ENCODE results near the gene NFKBIZ.

DNA sequence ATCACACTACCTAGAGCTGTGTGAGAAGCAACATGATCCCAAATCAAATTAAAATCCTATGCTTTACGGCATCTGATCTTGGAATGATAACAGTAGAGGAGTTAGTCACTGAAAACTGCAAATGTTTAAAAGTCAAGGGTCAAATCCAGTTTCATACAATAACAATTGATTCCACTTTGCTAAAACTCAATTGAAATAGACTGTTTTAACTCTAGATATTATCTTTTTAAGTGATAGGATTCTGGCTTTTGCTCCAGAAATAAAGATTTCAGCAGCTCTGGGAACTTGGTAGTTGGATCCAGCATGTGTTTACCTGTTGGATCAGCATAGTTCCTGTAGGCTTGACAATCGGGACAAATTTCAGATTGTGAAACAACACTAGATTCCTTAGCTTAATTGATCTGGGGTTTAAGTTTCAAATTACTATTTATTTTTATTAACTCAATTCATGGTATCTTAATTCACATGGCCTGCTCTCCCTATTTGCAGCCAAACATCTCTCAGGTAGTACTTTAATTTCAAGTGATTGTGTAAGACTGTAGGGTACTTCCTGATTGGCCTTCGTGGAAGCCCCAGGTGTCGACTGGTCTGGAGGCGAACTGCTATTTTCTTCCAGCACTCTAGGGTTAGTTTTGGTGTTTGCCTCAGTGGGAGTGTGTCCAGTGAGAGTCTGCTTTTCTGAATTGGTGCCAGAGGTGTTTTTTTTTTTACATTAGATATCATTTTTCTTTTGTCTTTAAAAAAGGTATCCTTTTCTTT lies 16.6 kb downstream of the NFKBIZ start:
- TF ChIP-seq GTF2F1 (IDR thresholded peaks at IDR 0.05; ENCODE audit: low read depth, low read length) (no peak), POU5F1 (IDR thresholded peaks at IDR 0.05; ENCODE audit: borderline replicate concordance, low read depth, low read length, partially characterized antibody) (no peak), CTCF (IDR thresholded peaks at IDR 0.05 in 2 of 3, conservative IDR thresholded peaks at IDR 0.05 in 1 of 3; ENCODE audit: insufficient read depth in 2 of 3, low read depth in 1 of 3, low read length in 3 of 3) (no peak), TAF7 (tag; IDR thresholded peaks at IDR 0.05) (no peak), ARNT (IDR thresholded peaks at IDR 0.05) (no peak), FOXA1 (IDR thresholded peaks at IDR 0.05; ENCODE audit: borderline replicate concordance) (no peak), TAF1 (IDR thresholded peaks at IDR 0.05; ENCODE audit: control insufficient read depth, extremely low read depth, insufficient read depth, low read length, severe bottlenecking) (no peak), ZNF780A (CRISPR knock-in tag; IDR thresholded peaks at IDR 0.05) (no peak), ELK1 (CRISPR knock-in tag; IDR thresholded peaks at IDR 0.05) (no peak), E2F3 (CRISPR knock-in tag; IDR thresholded peaks at IDR 0.05) (no peak), ETV5 (CRISPR knock-in tag; IDR thresholded peaks at IDR 0.05; ENCODE audit: low read depth) (no peak)
- TF ChIP-seq, protein P1, sequence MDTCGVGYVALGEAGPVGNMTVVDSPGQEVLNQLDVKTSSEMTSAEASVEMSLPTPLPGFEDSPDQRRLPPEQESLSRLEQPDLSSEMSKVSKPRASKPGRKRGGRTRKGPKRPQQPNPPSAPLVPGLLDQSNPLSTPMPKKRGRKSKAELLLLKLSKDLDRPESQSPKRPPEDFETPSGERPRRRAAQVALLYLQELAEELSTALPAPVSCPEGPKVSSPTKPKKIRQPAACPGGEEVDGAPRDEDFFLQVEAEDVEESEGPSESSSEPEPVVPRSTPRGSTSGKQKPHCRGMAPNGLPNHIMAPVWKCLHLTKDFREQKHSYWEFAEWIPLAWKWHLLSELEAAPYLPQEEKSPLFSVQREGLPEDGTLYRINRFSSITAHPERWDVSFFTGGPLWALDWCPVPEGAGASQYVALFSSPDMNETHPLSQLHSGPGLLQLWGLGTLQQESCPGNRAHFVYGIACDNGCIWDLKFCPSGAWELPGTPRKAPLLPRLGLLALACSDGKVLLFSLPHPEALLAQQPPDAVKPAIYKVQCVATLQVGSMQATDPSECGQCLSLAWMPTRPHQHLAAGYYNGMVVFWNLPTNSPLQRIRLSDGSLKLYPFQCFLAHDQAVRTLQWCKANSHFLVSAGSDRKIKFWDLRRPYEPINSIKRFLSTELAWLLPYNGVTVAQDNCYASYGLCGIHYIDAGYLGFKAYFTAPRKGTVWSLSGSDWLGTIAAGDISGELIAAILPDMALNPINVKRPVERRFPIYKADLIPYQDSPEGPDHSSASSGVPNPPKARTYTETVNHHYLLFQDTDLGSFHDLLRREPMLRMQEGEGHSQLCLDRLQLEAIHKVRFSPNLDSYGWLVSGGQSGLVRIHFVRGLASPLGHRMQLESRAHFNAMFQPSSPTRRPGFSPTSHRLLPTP (IDR thresholded peaks at IDR 0.05; ENCODE audit: borderline replicate concordance, extremely low read depth, insufficient read length): no peak
- TF ChIP-seq, protein P2, sequence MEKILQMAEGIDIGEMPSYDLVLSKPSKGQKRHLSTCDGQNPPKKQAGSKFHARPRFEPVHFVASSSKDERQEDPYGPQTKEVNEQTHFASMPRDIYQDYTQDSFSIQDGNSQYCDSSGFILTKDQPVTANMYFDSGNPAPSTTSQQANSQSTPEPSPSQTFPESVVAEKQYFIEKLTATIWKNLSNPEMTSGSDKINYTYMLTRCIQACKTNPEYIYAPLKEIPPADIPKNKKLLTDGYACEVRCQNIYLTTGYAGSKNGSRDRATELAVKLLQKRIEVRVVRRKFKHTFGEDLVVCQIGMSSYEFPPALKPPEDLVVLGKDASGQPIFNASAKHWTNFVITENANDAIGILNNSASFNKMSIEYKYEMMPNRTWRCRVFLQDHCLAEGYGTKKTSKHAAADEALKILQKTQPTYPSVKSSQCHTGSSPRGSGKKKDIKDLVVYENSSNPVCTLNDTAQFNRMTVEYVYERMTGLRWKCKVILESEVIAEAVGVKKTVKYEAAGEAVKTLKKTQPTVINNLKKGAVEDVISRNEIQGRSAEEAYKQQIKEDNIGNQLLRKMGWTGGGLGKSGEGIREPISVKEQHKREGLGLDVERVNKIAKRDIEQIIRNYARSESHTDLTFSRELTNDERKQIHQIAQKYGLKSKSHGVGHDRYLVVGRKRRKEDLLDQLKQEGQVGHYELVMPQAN (IDR thresholded peaks at IDR 0.05; ENCODE audit: borderline replicate concordance): no peak
